GM12878 (cell line): Measurements from ENCODE around the gene PLA2G4A. TPM values are rescaled to one million over a fixed set of nuclear protein-coding genes. Genes with fewer than 3 reads are reported as not detected.

Experiments
- ATAC-seq: fragments of 200-7000 bp; cut with Tn5 transposase; 3 replicates; pipeline ENCODE4 v1.9.1; 2020; ENCODE audit warnings: mild to moderate bottlenecking, moderate library complexity
- BruUV-seq: library from RNA; stranded (reverse); fragments of 400-500 nt; replicated peaks from 2 replicates; lab custom pipeline; 2021; lab: Mats Ljungman, UMichigan
- CTCF ChIA-PET: fragments of 300-600 bp; sonication (Branson Sonifier 250); formaldehyde crosslinking; extraction: SDS; loops from one replicate; lab custom pipeline; 2021; ENCODE audit warnings: inconsistent platforms; lab: Yijun Ruan, JAX
- POLR2A ChIA-PET: fragments of 350-600 bp; formaldehyde crosslinking; extraction: SDS; loops from one replicate; lab custom pipeline; 2021; ENCODE audit warnings: inconsistent platforms; lab: Charles Lee
- RAD21 ChIA-PET: fragments of 300-600 bp; sonication (Branson Sonifier 250); formaldehyde crosslinking; loops from one replicate; lab custom pipeline; 2023; ENCODE audit warnings: antibody characterized with exemption; ENCODE audit not compliant: unreplicated experiment; lab: Charles Lee
- SMC1A ChIA-PET: fragments of 300-600 bp; sonication (Branson Sonifier 250); formaldehyde crosslinking; loops from one replicate; lab custom pipeline; 2023; ENCODE audit not compliant: unreplicated experiment, uncharacterized antibody; lab: Charles Lee
- DNase-seq: peaks from one replicate; pipeline ENCODE4 v3.0.0-alpha.2; 2011; ENCODE audit warnings: low read depth, low spot score
- FAIRE-seq: peaks from 3 replicates; lab custom pipeline; 2011; peaks lifted over from hg19 to GRCh38; lab: Jason Lieb, UNC
- H2AFZ ChIP-seq: 2 replicates; pipeline ENCODE4 v1.6.0; 2011; ENCODE audit warnings: low read depth, low read length, control low read depth; ENCODE audit not compliant: control insufficient read depth
- H3K27ac ChIP-seq: 2 replicates; pipeline ENCODE4 v1.5.1; 2011; ENCODE audit warnings: control low read depth; ENCODE audit not compliant: control insufficient read depth, insufficient read depth
- H3K27me3 ChIP-seq, 2 experiments: replicated peaks in 1 of 2; 2 replicates each; pipeline versions ENCODE4 v1.6.0 to v1.6.1; 2011; ENCODE audit warnings: low read length in 1 of 2; ENCODE audit not compliant: control insufficient read depth in 2 of 2, insufficient read depth in 2 of 2
- H3K36me3 ChIP-seq, 2 experiments: 2 replicates each; pipeline ENCODE4 v1.5.1; 2011; ENCODE audit warnings: low read length in 1 of 2; ENCODE audit not compliant: control insufficient read depth in 2 of 2, insufficient read depth in 2 of 2
- H3K4me1 ChIP-seq: 2 replicates; pipeline ENCODE4 v1.6.1; 2011; ENCODE audit warnings: mild to moderate bottlenecking, low read length, moderate library complexity, mixed read lengths; ENCODE audit not compliant: control insufficient read depth, insufficient read depth
- H3K4me2 ChIP-seq: 2 replicates; pipeline ENCODE4 v1.6.0; 2011; ENCODE audit warnings: control low read depth; ENCODE audit not compliant: control insufficient read depth, insufficient read depth
- H3K4me3 ChIP-seq: fragments of 200-600 bp; sonication (generic); 2 replicates; pipeline ENCODE4 v1.5.1; 2016
- H3K79me2 ChIP-seq: 2 replicates; pipeline ENCODE4 v1.6.0; 2011; ENCODE audit warnings: low read length; ENCODE audit not compliant: control insufficient read depth, insufficient read depth
- H3K9ac ChIP-seq: 2 replicates; pipeline ENCODE4 v1.8.0; 2011; ENCODE audit warnings: low read length, control low read depth, mixed read lengths; ENCODE audit not compliant: control insufficient read depth, insufficient read depth
- H3K9me3 ChIP-seq: replicated peaks from 3 replicates; pipeline ENCODE4 v1.5.1; 2011; ENCODE audit warnings: mild to moderate bottlenecking, low read length; ENCODE audit not compliant: control insufficient read depth, insufficient read depth
- H4K20me1 ChIP-seq: 2 replicates; pipeline ENCODE4 v1.6.0; 2011; ENCODE audit not compliant: control insufficient read depth, insufficient read depth
- BCLAF1 ChIP-seq: fragments of 450-650 bp; IDR thresholded peaks from 2 replicates; pipeline ENCODE4 v1.6.1; 2017; ENCODE audit warnings: antibody characterized with exemption, mild to moderate bottlenecking, moderate library complexity
- CHD2 ChIP-seq: IDR thresholded peaks from 2 replicates; pipeline ENCODE4 v1.6.1; 2011; ENCODE audit warnings: low read depth, low read length, improper control_type of control experiment, borderline replicate concordance
- CREB1 ChIP-seq: IDR thresholded peaks from 2 replicates; pipeline ENCODE4 v1.6.1; 2012; ENCODE audit warnings: low read depth, mild to moderate bottlenecking, inconsistent platforms
- HDAC2 ChIP-seq: fragments of 200-600 bp; sonication (generic); IDR thresholded peaks from 2 replicates; pipeline ENCODE4 v1.6.1; 2017
- IRF4 ChIP-seq: IDR thresholded peaks from 2 replicates; pipeline ENCODE4 v1.6.1; 2011; ENCODE audit warnings: low read depth, low read length
- MEF2A ChIP-seq: IDR thresholded peaks from 2 replicates; pipeline ENCODE4 v1.6.1; 2011; ENCODE audit warnings: low read depth, mild to moderate bottlenecking, low read length, moderate library complexity; ENCODE audit not compliant: insufficient read depth
- MTA3 ChIP-seq: IDR thresholded peaks from 2 replicates; pipeline ENCODE4 v1.6.1; 2012; ENCODE audit warnings: low read length, inconsistent platforms, borderline replicate concordance
- NBN ChIP-seq: fragments of 450-650 bp; IDR thresholded peaks from 2 replicates; pipeline ENCODE4 v1.6.1; 2016
- PBX3 ChIP-seq: IDR thresholded peaks from 2 replicates; pipeline ENCODE4 v1.6.1; 2011; ENCODE audit warnings: mild to moderate bottlenecking, low read depth, low read length, moderate library complexity; ENCODE audit not compliant: insufficient replicate concordance
- PML ChIP-seq: IDR thresholded peaks from 2 replicates; pipeline ENCODE4 v1.6.1; 2012; ENCODE audit warnings: low read length, inconsistent platforms
- RAD21 ChIP-seq: IDR thresholded peaks from 2 replicates; pipeline ENCODE4 v1.6.1; 2011; ENCODE audit warnings: mild to moderate bottlenecking, low read depth, low read length, moderate library complexity; ENCODE audit not compliant: insufficient read depth
- RCOR1 ChIP-seq: conservative IDR thresholded peaks from 2 replicates; pipeline ENCODE4 v1.6.1; 2012; ENCODE audit warnings: low read depth, low read length, improper control_type of control experiment
- SUPT20H ChIP-seq: IDR thresholded peaks from 2 replicates; pipeline ENCODE4 v1.6.1; 2011; ENCODE audit warnings: low read depth, mild to moderate bottlenecking, low read length, moderate library complexity, borderline replicate concordance; ENCODE audit not compliant: control insufficient read depth
- WGBS: methylation state at CpG from one replicate; pipeline ENCODE4 v1.1.6; 2016; ENCODE audit warnings: low lambda C conversion rate; ENCODE audit not compliant: insufficient replicate concordance, insufficient coverage; ENCODE audit errors: missing lambda C conversion rate; 5-methylcytosine and 5-hydroxymethylcytosine counted together
- in situ Hi-C: fragments of 300-500 bp; cut with MboI; formaldehyde crosslinking; loops from 9 replicates; pipeline ENCODE4 v1.14.3; 2018; ENCODE audit warnings: mixed read lengths
- intact Hi-C: fragments of 100-400 bp; cut with micrococcal nuclease; formaldehyde crosslinking; loops from one replicate; pipeline ENCODE4 v1.14.2; 2022; ENCODE audit not compliant: unreplicated experiment
- polyA plus RNA-seq, 11 experiments: library from polyadenylated mRNA; depleted of rRNA in 4 of 11; unstranded in 6 of 11; stranded (reverse) in 5 of 11; fragments of >200 nt; fragmentation: Nextera tagmentation in 4 of 11; fragmentation: Illumina TruSeq in 1 of 11; extraction: Ambion mirVana in 4 of 11; extraction: Trizol in 1 of 11; gene quantifications; 1 replicate in 1 of 11; 2 replicates in 10 of 11; pipeline versions ENCODE4 v1.2.1 to v1.2.3, GENCODE V29; 2011 to 2016; ENCODE audit warnings: inconsistent platforms in 2 of 11, missing spikeins in 2 of 11, low read depth in 1 of 11
- total RNA-seq, 4 experiments: library from RNA; depleted of rRNA in 3 of 4; stranded (reverse); fragments of >200 nt in 3 of 4; fragmentation: Illumina TruSeq in 1 of 4; extraction: Trizol in 1 of 4; gene quantifications; 2 replicates each; pipeline versions ENCODE4 v1.2.1 to v1.2.3, GENCODE V29; 2013 to 2021

The PLA2G4A gene
- total and polyA plus RNA-seq, 10 of the 15 experiments (the other 5 are each of a cell fraction or from before 2014, with no cell fraction given): 0.70 to 3.3 (median 1.5) TPM; not detected in 1

- Histone ChIP-seq H2AFZ (no peak overlapping the region), H3K4me1 (no peaks in the 10 kb centered on the region), H4K20me1 (no peaks in the 10 kb centered on the region), H3K9me3 (no peaks in the 10 kb centered on the region), H3K27ac (no peak overlapping the region), H3K9ac (no peak overlapping the region), H3K4me3 (no peak overlapping the region), H3K4me2 (no peak overlapping the region), H3K79me2 (no peaks in the 10 kb centered on the region), H3K27me3 (no peaks in the 10 kb centered on the region; a peak in 1 of 4 replicates), H3K36me3 (no peaks in the 10 kb centered on the region)
- TF ChIP-seq PML: no peak
- no peak for TF ChIP-seq NBN
- TF ChIP-seq CREB1: no peak
- no peak for TF ChIP-seq RAD21
- TF ChIP-seq CHD2: no peak
- TF ChIP-seq SUPT20H: no peak
- TF ChIP-seq IRF4: no peak
- no peak for TF ChIP-seq PBX3
- TF ChIP-seq RCOR1: no peak
- TF ChIP-seq HDAC2: no peak
- TF ChIP-seq BCLAF1: no peak
- TF ChIP-seq MTA3: no peak
- no peak for TF ChIP-seq MEF2A
- 28% methylated on average over 2 of the region's 2 CpGs for WGBS
- POLR2A ChIA-PET: no interaction called here
- DNase-seq (no peak), ATAC-seq (no peak), FAIRE-seq (no peak)
- RAD21 ChIA-PET: no interaction called here
- BruUV-seq: no TSS peak
- SMC1A ChIA-PET: no interaction called here
- CTCF ChIA-PET: no interaction called here
- in situ Hi-C loops (no loop called here), intact Hi-C loops (no loop called here)
These were observed 125.1 kb downstream of the PLA2G4A start for GRCh38 chr1:186953876-186954275.
